Panc1 (cell line): ENCODE data around the gene NBL1. TPM values are rescaled to one million over a fixed set of nuclear protein-coding genes. Genes with fewer than 3 reads are reported as not detected.

Experiments
- ATAC-seq: fragments of 200-7000 bp; cut with Tn5 transposase; 2 replicates; pipeline ENCODE4 v1.9.1; 2020; ENCODE audit warnings: mild to moderate bottlenecking, moderate library complexity
- BruUV-seq: library from RNA; stranded (reverse); fragments of 400-500 nt; replicated peaks from 2 replicates; lab custom pipeline; 2021; lab: Mats Ljungman, UMichigan
- CTCF ChIA-PET: fragments of 300-600 bp; sonication (Branson Sonifier 250); formaldehyde crosslinking; loops from one replicate; lab custom pipeline; 2022; ENCODE audit warnings: antibody characterized with exemption; lab: Charles Lee
- POLR2A ChIA-PET: fragments of 300-600 bp; sonication (Branson Sonifier 250); formaldehyde crosslinking; loops from one replicate; lab custom pipeline; 2022; ENCODE audit warnings: antibody characterized with exemption; lab: Charles Lee
- DNase-seq: peaks from one replicate; pipeline ENCODE4 v3.0.0-alpha.2; 2010; ENCODE audit warnings: low read depth, low spot score
- H3K27ac ChIP-seq: 2 replicates; pipeline ENCODE4 v1.5.1; 2011; ENCODE audit warnings: mild to moderate bottlenecking, low read length, inconsistent platforms
- H3K27me3 ChIP-seq: fragments of 200-500 bp; sonication (Bioruptor generic); 2 replicates; pipeline ENCODE4 v1.6.0; 2014; ENCODE audit warnings: low read length, inconsistent platforms; ENCODE audit not compliant: control insufficient read depth, insufficient read depth
- H3K36me3 ChIP-seq: fragments of 200-500 bp; sonication (Bioruptor generic); 2 replicates; pipeline ENCODE4 v1.5.1; 2014; ENCODE audit warnings: inconsistent platforms, mild to moderate bottlenecking, low read length, moderate library complexity; ENCODE audit not compliant: control insufficient read depth, insufficient read depth
- H3K4me1 ChIP-seq: 2 replicates; pipeline ENCODE4 v1.5.1; 2011; ENCODE audit warnings: inconsistent platforms, mild to moderate bottlenecking, low read length, moderate library complexity; ENCODE audit not compliant: control insufficient read depth, insufficient read depth
- H3K4me3 ChIP-seq, 2 experiments: 2 replicates each; pipeline ENCODE4 v1.5.1; 2011 to 2012; ENCODE audit warnings: low read depth in 2 of 2, low read length in 2 of 2, mild to moderate bottlenecking in 2 of 2, inconsistent platforms in 1 of 2, moderate library complexity in 1 of 2
- H3K9me3 ChIP-seq: fragments of 200-500 bp; sonication (Bioruptor generic); 2 replicates; pipeline ENCODE4 v1.5.1; 2014; ENCODE audit warnings: low read depth, mild to moderate bottlenecking, inconsistent platforms, low read length, moderate library complexity; ENCODE audit not compliant: control insufficient read depth, insufficient read depth
- POLR2AphosphoS5 ChIP-seq: IDR thresholded peaks from 2 replicates; pipeline ENCODE4 v1.6.1; 2012; ENCODE audit warnings: mild to moderate bottlenecking, low read depth, low read length, moderate library complexity
- SIN3A ChIP-seq: IDR thresholded peaks from 2 replicates; pipeline ENCODE4 v1.6.1; 2012; ENCODE audit warnings: low read depth, mild to moderate bottlenecking, low read length, moderate library complexity, borderline replicate concordance; ENCODE audit not compliant: insufficient read depth
- TCF7L2 ChIP-seq: IDR thresholded peaks from 2 replicates; pipeline ENCODE4 v1.6.1; 2011; ENCODE audit warnings: mild to moderate bottlenecking, low read depth, low read length, inconsistent platforms
- in situ Hi-C: cut with HindIII; loops from 2 replicates; pipeline ENCODE4 v1.10.0; 2016; ENCODE audit warnings: low sequenced_read_pairs, low pct_unique_long_range_greater_than_20kb
- intact Hi-C: fragments of 100-400 bp; cut with micrococcal nuclease; formaldehyde crosslinking; loops from one replicate; pipeline ENCODE4 v1.10.0; 2022; ENCODE audit not compliant: unreplicated experiment
- total RNA-seq: library from RNA; stranded (reverse); gene quantifications from one replicate; pipeline ENCODE4 v1.2.1, GENCODE V29; 2021; ENCODE audit not compliant: unreplicated experiment
- TF ChIP-seq, protein P1 (sequence below), 2 experiments: IDR thresholded peaks; 2 replicates each; pipeline ENCODE4 v1.6.1; 2011 to 2012; ENCODE audit warnings: low read depth in 2 of 2, control low read depth in 1 of 2, low read length in 1 of 2, mild to moderate bottlenecking in 1 of 2, moderate library complexity in 1 of 2; ENCODE audit not compliant: insufficient read depth in 1 of 2
- TF ChIP-seq, protein P2 (sequence below): fragments of 450-650 bp; IDR thresholded peaks from 2 replicates; pipeline ENCODE4 v1.5.1; 2017; ENCODE audit warnings: mild to moderate bottlenecking

Gene NBL1
- total RNA-seq, 1 experiment from 2014 or later, result 191 TPM

DNA sequence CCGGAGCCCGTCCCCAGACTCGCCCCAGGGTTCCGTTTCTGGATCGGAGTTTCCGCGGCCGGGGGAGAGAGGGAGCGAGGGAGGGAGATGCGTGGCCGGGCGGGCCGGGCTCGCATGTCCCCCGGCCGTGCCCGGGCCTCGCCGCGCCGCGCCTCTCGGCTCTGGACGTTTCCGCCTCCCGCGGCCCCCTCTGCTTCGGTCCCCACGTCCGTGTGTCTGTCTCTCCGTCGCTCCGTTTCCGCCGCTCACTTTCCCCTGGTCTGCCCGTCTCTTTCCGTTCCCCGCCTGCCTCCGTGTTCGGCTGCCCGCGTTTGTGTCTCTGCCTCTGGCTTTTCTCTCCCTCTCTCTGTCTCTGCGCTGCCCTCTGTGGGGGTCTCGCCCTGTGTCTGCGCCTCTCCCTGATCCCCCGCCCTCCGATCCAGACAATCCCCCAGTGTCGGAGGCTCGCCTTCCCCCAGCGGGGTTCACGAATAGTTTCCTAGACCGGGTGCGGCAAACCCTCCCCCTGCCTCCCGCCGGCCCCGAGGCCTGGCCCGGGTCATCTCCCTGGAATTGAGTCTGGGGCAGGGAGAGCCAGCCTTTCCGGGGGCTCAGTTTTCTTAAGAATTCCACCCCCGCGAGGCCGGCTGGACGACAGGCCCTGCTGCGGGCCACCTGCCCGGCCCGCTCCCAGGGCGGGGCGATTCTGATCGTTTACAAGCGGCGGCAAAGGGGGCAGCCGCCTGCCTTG is 735 bp downstream of the NBL1 start:
- H3K4me3 ChIP-seq, result peak overlapping the region; percentile 79 to 80
- no peaks in the 10 kb centered on the region for H3K9me3 ChIP-seq
- in situ Hi-C loops (no loop called here), intact Hi-C loops (loop anchor here (10.0 kb wide), 1 partner anchor 200 kb away; no protein-coding TSS in a partner anchor)
- peak; percentile 5 for ATAC-seq
- peak overlapping the region; percentile 90 for H3K27ac ChIP-seq
- H3K27me3 ChIP-seq, result no peaks in the 10 kb centered on the region
- POLR2A ChIA-PET, result no interaction called here
- DNase-seq, result no peak
- BruUV-seq, result no TSS peak
- CTCF ChIA-PET, result no interaction called here
- H3K36me3 ChIP-seq, result no peaks in the 10 kb centered on the region; the same call in 1 of the 2 replicates
- peaks cover 49% of the 10 kb centered on the region for H3K4me1 ChIP-seq
- TF ChIP-seq, protein P1, sequence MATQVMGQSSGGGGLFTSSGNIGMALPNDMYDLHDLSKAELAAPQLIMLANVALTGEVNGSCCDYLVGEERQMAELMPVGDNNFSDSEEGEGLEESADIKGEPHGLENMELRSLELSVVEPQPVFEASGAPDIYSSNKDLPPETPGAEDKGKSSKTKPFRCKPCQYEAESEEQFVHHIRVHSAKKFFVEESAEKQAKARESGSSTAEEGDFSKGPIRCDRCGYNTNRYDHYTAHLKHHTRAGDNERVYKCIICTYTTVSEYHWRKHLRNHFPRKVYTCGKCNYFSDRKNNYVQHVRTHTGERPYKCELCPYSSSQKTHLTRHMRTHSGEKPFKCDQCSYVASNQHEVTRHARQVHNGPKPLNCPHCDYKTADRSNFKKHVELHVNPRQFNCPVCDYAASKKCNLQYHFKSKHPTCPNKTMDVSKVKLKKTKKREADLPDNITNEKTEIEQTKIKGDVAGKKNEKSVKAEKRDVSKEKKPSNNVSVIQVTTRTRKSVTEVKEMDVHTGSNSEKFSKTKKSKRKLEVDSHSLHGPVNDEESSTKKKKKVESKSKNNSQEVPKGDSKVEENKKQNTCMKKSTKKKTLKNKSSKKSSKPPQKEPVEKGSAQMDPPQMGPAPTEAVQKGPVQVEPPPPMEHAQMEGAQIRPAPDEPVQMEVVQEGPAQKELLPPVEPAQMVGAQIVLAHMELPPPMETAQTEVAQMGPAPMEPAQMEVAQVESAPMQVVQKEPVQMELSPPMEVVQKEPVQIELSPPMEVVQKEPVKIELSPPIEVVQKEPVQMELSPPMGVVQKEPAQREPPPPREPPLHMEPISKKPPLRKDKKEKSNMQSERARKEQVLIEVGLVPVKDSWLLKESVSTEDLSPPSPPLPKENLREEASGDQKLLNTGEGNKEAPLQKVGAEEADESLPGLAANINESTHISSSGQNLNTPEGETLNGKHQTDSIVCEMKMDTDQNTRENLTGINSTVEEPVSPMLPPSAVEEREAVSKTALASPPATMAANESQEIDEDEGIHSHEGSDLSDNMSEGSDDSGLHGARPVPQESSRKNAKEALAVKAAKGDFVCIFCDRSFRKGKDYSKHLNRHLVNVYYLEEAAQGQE (IDR thresholded peaks at IDR 0.05; ENCODE audit: insufficient read depth in 1 of 2, low read depth in 2 of 2, low read length in 1 of 2), result no peak
- TF ChIP-seq, protein P2, sequence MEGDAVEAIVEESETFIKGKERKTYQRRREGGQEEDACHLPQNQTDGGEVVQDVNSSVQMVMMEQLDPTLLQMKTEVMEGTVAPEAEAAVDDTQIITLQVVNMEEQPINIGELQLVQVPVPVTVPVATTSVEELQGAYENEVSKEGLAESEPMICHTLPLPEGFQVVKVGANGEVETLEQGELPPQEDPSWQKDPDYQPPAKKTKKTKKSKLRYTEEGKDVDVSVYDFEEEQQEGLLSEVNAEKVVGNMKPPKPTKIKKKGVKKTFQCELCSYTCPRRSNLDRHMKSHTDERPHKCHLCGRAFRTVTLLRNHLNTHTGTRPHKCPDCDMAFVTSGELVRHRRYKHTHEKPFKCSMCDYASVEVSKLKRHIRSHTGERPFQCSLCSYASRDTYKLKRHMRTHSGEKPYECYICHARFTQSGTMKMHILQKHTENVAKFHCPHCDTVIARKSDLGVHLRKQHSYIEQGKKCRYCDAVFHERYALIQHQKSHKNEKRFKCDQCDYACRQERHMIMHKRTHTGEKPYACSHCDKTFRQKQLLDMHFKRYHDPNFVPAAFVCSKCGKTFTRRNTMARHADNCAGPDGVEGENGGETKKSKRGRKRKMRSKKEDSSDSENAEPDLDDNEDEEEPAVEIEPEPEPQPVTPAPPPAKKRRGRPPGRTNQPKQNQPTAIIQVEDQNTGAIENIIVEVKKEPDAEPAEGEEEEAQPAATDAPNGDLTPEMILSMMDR, result no peak
- 0 out of 2 replicates have a peak, but pooled peaks have one; percentile 43 for TF ChIP-seq SIN3A

DNA sequence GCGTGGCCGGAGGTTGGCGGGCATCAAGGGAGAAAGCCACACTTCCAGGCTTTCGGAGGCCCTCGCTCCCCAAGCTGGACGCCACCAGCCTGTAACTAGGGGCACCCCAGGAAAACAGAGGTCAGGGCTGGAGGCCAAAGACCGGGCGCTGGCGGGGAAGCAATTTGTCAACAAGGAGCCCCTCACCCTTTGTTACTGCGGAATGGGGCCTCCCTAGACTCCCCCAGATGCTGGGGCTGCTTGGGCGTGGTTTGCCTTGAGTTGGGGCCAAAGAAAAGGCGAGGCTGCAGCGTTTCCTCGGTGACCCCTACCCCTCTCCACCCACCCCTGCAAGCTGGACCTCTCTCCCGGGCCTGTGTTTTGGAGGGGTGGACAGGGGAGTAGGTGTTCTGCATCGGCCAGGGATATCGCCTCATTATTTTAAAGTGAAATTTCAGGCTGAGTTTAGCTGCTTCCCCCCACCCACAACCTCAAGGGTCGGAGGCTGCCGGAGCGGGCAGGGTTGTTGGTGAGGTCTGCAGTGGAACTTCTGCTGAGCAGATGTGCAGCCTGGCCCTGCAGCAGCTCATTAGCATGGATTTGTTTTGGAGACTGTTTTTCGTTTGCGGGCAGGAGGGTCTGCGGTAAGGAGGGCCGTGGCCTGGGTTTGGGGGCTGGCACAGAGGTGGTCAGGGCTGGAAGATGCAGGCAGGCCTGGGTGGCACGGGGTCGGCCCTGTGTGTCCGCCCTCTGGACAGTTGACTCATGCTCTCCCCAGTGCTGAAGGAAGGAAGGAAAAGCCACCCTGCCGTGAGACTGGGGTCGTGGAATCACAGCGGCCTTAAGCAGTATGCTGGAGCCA is 1.5 kb downstream of the NBL1 start:
- intact Hi-C loops, result loop anchor here (10.0 kb wide), 1 partner anchor 201 kb away; no protein-coding TSS in a partner anchor
- no TSS peak for BruUV-seq
- TF ChIP-seq, protein P2, result no peak
- TF ChIP-seq SIN3A (no peak), POLR2AphosphoS5 (no peak), TCF7L2 (no peak)
- TF ChIP-seq, protein P1 (IDR thresholded peaks at IDR 0.05; ENCODE audit: insufficient read depth in 1 of 2, low read depth in 2 of 2, low read length in 1 of 2), result no peak
- Histone ChIP-seq H3K36me3 (no peaks in the 10 kb centered on the region; the same call in 1 of the 2 replicates), H3K4me3 (peak overlapping the region; percentile 79 to 80), H3K9me3 (no peaks in the 10 kb centered on the region), H3K4me1 (peaks cover 48% of the 10 kb centered on the region), H3K27ac (peak overlapping the region; percentile 90), H3K27me3 (no peaks in the 10 kb centered on the region)
- CTCF ChIA-PET, result no interaction called here
- POLR2A ChIA-PET, result no interaction called here
- no peak for DNase-seq
- no peak for ATAC-seq
- in situ Hi-C loops, result no loop called here
